ENCODE results near the gene FMC1.
A peak's percentile ranks its signal among the peaks of the same experiment; 100 is the strongest.

Gene FMC1

DNA sequence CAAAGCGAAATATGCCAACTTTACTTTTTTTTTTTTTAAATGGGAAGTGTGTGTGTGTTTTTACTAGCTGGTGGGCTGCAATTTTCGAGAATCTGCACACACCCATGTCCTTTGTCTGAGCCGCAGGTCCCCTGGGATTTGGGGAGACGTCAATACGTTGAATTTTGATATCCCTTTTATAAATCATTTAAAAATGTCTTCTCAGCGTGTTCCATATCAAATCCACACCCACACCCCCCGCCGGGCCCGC is 404 bp upstream of the FMC1 start:
- CTCF ChIA-PET, result interaction anchor here (0.6 to 0.8 kb wide), 2 partner anchors 56 to 242 kb away, joined by 3 to 4 read pairs; no protein-coding TSS in a partner anchor
- Histone ChIP-seq H3K27ac (ENCODE audit: extremely low read depth, low read depth, low read length) (peak overlapping the region; percentile 79), H3K36me3 (ENCODE audit: control insufficient read depth in 2 of 2, insufficient read depth in 1 of 2, low read length in 2 of 2) (peaks cover 0 to 10% of the 10 kb centered on the region in 2 experiments; a peak in 2 of 3 replicates), H3K4me1 (ENCODE audit: control insufficient read depth, insufficient read depth, low read length) (no peaks in the 10 kb centered on the region), H3K9me3 (ENCODE audit: control insufficient read depth, insufficient read depth, low read depth, low read length) (no peaks in the 10 kb centered on the region), H3K4me3 (ENCODE audit: low read depth, low read length) (peak overlapping the region; percentile 95)
- POLR2A ChIA-PET, result interaction anchor here (2.7 kb wide), 1 partner anchor 19 kb away, joined by 35 read pairs; the partner anchor contains the start of gene LUC7L2
- TF ChIP-seq IKZF3 (tag by site-specific recombination; IDR thresholded peaks at IDR 0.05) (no peak), BCL11A (tag by site-specific recombination; IDR thresholded peaks at IDR 0.05; ENCODE audit: low read depth) (peak; percentile 15; the same call in 1 of the 2 replicates), ZNF585B (tag by site-specific recombination; IDR thresholded peaks at IDR 0.05) (no peak), ZNF423 (tag by site-specific recombination; IDR thresholded peaks at IDR 0.05) (peak; percentile 68), YY1 (tag by site-specific recombination; IDR thresholded peaks at IDR 0.05) (0 out of 2 replicates have a peak, but pooled peaks have one; percentile 54), ZNF768 (tag by site-specific recombination; IDR thresholded peaks at IDR 0.05) (no peak), ZNF214 (tag by site-specific recombination; IDR thresholded peaks at IDR 0.05; ENCODE audit: borderline replicate concordance) (peak; percentile 47; the same call in 1 of the 2 replicates), SCRT1 (tag by site-specific recombination; IDR thresholded peaks at IDR 0.05; ENCODE audit: borderline replicate concordance) (no peak), ZNF404 (tag by site-specific recombination; IDR thresholded peaks at IDR 0.05) (0 out of 2 replicates have a peak, but pooled peaks have one; percentile 30), ZNF664 (tag by site-specific recombination; IDR thresholded peaks at IDR 0.05) (0 out of 2 replicates have a peak, but pooled peaks have one; percentile 53), ZNF426 (tag by site-specific recombination; IDR thresholded peaks at IDR 0.05) (no peak), GLIS1 (tag by site-specific recombination; IDR thresholded peaks at IDR 0.05) (0 out of 2 replicates have a peak, but pooled peaks have one; percentile 31), YY2 (tag by site-specific recombination; IDR thresholded peaks at IDR 0.05) (no peak; the same call in 1 of the 2 replicates), ZNF623 (tag by site-specific recombination; IDR thresholded peaks at IDR 0.05) (no peak), ZBTB1 (tag by site-specific recombination; IDR thresholded peaks at IDR 0.05) (no peak), KLF10 (tag by site-specific recombination; IDR thresholded peaks at IDR 0.05) (peak; percentile 85), SCRT2 (tag by site-specific recombination; IDR thresholded peaks at IDR 0.05) (no peak), ZNF561 (tag by site-specific recombination; IDR thresholded peaks at IDR 0.05; ENCODE audit: borderline replicate concordance) (peak; percentile 94), ZNF202 (tag by site-specific recombination; IDR thresholded peaks at IDR 0.05; ENCODE audit: borderline replicate concordance) (no peak), ZXDB (tag by site-specific recombination; IDR thresholded peaks at IDR 0.05) (no peak; the same call in 1 of the 2 replicates), ZNF501 (tag by site-specific recombination; IDR thresholded peaks at IDR 0.05) (no peak), ZNF639 (tag by site-specific recombination; IDR thresholded peaks at IDR 0.05) (0 out of 2 replicates have a peak, but pooled peaks have one; percentile 91), PRDM1 (tag by site-specific recombination; IDR thresholded peaks at IDR 0.05) (peak; percentile 46; the same call in 1 of the 2 replicates), ZNF785 (tag by site-specific recombination; IDR thresholded peaks at IDR 0.05) (no peak), ZBTB20 (tag by site-specific recombination; IDR thresholded peaks at IDR 0.05) (no peak), ZNF239 (tag by site-specific recombination; IDR thresholded peaks at IDR 0.05) (0 out of 2 replicates have a peak, but pooled peaks have one; percentile 22), ZIC2 (tag by site-specific recombination; IDR thresholded peaks at IDR 0.05) (0 out of 2 replicates have a peak, but pooled peaks have one; percentile 56), ZFP37 (tag by site-specific recombination; IDR thresholded peaks at IDR 0.05) (peak; percentile 16; the same call in 1 of the 2 replicates), ZNF302 (tag by site-specific recombination; IDR thresholded peaks at IDR 0.05; ENCODE audit: low read depth) (no peak), ZNF114 (tag by site-specific recombination; IDR thresholded peaks at IDR 0.05) (no peak), ZNF394 (tag by site-specific recombination; IDR thresholded peaks at IDR 0.05; ENCODE audit: borderline replicate concordance) (0 out of 2 replicates have a peak, but pooled peaks have one; percentile 10), MZF1 (tag by site-specific recombination; IDR thresholded peaks at IDR 0.05; ENCODE audit: borderline replicate concordance) (peak; percentile 15; the same call in 1 of the 2 replicates)
- TF ChIP-seq, protein P1, sequence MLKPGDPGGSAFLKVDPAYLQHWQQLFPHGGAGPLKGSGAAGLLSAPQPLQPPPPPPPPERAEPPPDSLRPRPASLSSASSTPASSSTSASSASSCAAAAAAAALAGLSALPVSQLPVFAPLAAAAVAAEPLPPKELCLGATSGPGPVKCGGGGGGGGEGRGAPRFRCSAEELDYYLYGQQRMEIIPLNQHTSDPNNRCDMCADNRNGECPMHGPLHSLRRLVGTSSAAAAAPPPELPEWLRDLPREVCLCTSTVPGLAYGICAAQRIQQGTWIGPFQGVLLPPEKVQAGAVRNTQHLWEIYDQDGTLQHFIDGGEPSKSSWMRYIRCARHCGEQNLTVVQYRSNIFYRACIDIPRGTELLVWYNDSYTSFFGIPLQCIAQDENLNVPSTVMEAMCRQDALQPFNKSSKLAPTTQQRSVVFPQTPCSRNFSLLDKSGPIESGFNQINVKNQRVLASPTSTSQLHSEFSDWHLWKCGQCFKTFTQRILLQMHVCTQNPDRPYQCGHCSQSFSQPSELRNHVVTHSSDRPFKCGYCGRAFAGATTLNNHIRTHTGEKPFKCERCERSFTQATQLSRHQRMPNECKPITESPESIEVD (tag by site-specific recombination; IDR thresholded peaks at IDR 0.05), result peak; percentile 24; the same call in 1 of the 2 replicates
- TF ChIP-seq, protein P2, sequence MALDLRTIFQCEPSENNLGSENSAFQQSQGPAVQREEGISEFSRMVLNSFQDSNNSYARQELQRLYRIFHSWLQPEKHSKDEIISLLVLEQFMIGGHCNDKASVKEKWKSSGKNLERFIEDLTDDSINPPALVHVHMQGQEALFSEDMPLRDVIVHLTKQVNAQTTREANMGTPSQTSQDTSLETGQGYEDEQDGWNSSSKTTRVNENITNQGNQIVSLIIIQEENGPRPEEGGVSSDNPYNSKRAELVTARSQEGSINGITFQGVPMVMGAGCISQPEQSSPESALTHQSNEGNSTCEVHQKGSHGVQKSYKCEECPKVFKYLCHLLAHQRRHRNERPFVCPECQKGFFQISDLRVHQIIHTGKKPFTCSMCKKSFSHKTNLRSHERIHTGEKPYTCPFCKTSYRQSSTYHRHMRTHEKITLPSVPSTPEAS (tag by site-specific recombination; IDR thresholded peaks at IDR 0.05), result 0 out of 2 replicates have a peak, but pooled peaks have one; percentile 9
- TF ChIP-seq, protein P3, sequence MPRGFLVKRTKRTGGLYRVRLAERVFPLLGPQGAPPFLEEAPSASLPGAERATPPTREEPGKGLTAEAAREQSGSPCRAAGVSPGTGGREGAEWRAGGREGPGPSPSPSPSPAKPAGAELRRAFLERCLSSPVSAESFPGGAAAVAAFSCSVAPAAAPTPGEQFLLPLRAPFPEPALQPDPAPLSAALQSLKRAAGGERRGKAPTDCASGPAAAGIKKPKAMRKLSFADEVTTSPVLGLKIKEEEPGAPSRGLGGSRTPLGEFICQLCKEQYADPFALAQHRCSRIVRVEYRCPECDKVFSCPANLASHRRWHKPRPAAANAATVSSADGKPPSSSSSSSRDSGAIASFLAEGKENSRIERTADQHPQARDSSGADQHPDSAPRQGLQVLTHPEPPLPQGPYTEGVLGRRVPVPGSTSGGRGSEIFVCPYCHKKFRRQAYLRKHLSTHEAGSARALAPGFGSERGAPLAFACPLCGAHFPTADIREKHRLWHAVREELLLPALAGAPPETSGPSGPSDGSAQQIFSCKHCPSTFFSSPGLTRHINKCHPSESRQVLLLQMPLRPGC (tag by site-specific recombination; IDR thresholded peaks at IDR 0.05), result no peak
